Activated naive CD4-positive, alpha-beta T cell treated with anti-CD3 and anti-CD28 coated beads, Interleukin-2, amount 50 U/mL, for 24 hours (primary cell): ENCODE results near the gene ODF4.
"Not testable (repeated sequence)": the region's sequence is repeated elsewhere in the genome, so short reads cannot be mapped to it uniquely, and the experiment has no call there.

Experiments
- H3K27ac Mint-ChIP-seq: one replicate; pipeline ENCODE4 v1.8.0; 2021; ENCODE audit warnings: mild to moderate bottlenecking, mixed read lengths
- H3K27me3 Mint-ChIP-seq: one replicate; pipeline ENCODE4 v1.8.0; 2021; ENCODE audit warnings: mixed read lengths
- H3K36me3 Mint-ChIP-seq: one replicate; pipeline ENCODE4 v1.8.0; 2021; ENCODE audit warnings: mixed read lengths
- H3K4me1 Mint-ChIP-seq: one replicate; pipeline ENCODE4 v1.8.0; 2021; ENCODE audit warnings: mixed read lengths
- H3K4me3 Mint-ChIP-seq: one replicate; pipeline ENCODE4 v1.8.0; 2021; ENCODE audit warnings: mild to moderate bottlenecking, mixed read lengths
- H3K9me3 Mint-ChIP-seq: one replicate; pipeline ENCODE4 v1.8.0; 2021; ENCODE audit warnings: mixed read lengths

Gene ODF4

DNA sequence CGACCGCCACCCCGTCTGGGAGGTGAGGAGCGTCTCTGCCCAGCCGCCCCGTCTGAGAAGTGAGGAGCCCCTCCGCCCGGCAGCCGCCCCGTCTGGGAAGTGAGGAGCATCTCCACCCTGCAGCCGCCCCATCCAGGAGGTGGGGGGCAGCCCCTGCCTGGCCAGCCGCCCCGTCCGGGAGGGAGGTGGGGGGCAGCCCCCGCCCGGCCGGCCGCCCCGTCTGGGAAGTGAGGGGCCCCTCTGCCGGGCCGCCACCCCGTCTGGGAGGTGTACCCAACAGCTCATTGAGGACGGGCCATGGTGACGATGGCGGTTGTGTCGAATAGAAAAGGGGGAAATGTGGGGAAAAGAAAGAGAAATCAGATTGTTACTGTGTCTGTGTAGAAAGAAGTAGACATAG lies 34.2 kb downstream of the ODF4 start:
- H3K27me3 Mint-ChIP-seq, H3K4me3 Mint-ChIP-seq, H3K27ac Mint-ChIP-seq, H3K9me3 Mint-ChIP-seq: not testable (repeated sequence)
- peaks cover 45% of the 10 kb centered on the region for H3K4me1 Mint-ChIP-seq
- H3K36me3 Mint-ChIP-seq = peaks cover 15% of the 10 kb centered on the region

DNA sequence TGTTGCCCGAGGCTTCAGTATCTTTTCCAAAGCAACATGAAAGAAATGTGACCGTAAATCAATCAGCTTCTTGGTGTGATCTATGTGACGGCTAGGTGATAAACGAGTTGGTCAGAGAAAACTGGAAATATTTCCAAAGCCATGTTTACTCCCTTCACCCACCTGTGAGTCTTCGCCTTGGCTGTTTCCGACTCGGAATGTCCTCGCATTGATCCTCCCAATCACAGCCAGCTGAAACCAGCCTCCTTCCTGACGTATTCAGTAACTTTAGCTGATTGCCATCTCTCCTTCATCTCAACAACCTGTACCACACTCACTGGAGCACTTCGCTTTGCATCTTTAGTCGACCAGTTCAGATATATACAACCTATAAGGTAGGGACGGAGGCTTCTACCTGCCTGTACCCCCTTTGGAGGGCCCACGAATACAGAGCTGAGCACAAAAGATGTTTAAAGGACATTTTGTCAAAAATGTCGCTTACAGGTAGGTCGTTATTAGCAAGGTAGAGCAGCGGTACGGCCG lies 36.2 kb downstream of the ODF4 start:
- H3K27me3 Mint-ChIP-seq = no peaks in the 10 kb centered on the region
- peaks cover 14% of the 10 kb centered on the region for H3K36me3 Mint-ChIP-seq
- peak overlapping the region; percentile 67 for H3K27ac Mint-ChIP-seq
- peak overlapping the region; percentile 100 for H3K4me3 Mint-ChIP-seq
- no peaks in the 10 kb centered on the region for H3K9me3 Mint-ChIP-seq
- H3K4me1 Mint-ChIP-seq = peaks cover 56% of the 10 kb centered on the region

DNA sequence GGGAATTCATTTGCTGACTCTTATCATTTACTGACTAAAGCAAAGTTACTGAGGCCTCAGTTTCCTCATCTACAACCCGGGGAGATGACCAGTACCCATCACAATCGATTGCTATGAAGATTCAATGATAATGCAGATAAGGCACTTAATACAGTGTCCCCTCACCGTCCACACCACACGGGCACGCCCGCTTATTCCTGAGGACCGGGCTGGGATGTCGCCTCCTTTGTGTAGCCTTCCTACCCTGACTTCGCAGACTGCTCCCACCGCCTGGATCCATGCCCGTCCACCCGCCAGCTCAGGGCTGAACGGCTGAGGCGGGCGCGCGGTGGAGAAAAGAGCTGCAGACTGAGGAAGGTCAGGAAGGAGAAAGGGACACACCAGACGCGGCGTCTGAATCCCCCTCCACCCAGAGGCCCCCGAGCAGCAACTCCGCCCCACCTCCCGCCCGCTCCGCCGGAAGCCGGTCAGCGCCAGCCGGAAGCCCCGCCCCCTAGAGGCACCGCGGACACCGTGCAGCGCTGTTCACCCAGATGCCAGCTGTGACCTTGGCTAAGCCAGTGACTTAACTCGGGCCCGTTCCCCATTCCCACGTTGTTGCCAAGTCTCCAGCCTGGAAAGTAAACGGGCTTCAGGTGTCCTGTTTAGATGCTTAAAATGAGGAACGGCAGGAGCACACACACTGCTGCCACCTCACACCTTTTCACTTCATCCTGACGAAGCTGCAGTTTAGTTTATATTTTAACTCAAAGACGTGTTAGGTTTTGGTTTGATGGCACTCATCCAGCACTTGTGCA lies 36.8 kb downstream of the ODF4 start, which contains the start of gene KRABD2:
TSS of gene KRABD2 (minus strand) at position 434 of the 797 bp plus-strand sequence.
- Mint-ChIP-seq H3K4me1 (peaks cover 62% of the 10 kb centered on the region), H3K36me3 (peaks cover 20% of the 10 kb centered on the region), H3K9me3 (no peaks in the 10 kb centered on the region), H3K27me3 (no peaks in the 10 kb centered on the region), H3K4me3 (peak within 1 kb of the TSS; percentile 100), H3K27ac (peak within 1 kb of the TSS; percentile 77)

DNA sequence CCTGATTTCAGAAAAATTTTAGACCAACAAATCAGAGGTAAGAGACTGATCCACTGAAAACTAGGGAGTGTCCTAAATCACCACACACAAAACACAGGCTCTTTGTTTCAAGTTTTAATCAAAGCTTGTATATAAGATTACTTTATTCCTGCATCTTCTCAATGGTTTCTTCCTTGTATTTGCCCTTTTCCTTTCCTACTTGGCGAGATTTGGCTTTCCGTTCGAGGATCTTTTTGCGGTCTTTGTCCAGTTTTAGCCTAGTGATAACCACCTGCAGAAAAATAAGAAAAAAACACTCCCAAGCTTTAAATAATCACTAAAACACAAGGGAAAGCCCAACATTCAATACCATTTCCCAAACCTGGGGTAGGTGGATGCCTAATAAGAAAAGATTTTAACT lies 37.8 kb downstream of the ODF4 start:
- peak overlapping the region; percentile 77 for H3K27ac Mint-ChIP-seq
- H3K4me3 Mint-ChIP-seq = peak overlapping the region; percentile 100
- H3K27me3 Mint-ChIP-seq = no peaks in the 10 kb centered on the region
- H3K9me3 Mint-ChIP-seq = no peaks in the 10 kb centered on the region
- H3K36me3 Mint-ChIP-seq = peaks cover 24% of the 10 kb centered on the region
- peaks cover 58% of the 10 kb centered on the region for H3K4me1 Mint-ChIP-seq

DNA sequence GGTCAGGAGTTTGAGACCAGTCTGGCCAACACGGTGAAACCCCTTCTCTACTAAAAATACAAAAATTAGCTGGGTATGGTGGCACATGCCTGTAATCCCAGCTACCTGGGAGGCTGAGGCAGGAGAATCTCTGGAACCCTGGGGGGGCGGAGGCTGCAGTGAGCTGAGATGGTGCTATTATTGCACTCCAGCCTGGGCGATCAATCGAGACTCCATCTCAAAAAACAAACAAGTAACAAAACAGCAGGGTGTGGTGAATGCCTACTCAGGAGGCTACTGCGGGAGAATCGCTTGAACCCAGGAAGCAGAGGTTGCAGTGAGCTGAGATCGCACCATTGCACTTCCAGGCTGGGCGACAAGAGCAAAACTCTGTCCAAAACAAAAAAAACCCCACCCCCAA lies 38.5 kb downstream of the ODF4 start:
- peak overlapping the region; percentile 100 for H3K4me3 Mint-ChIP-seq
- not testable (repeated sequence) for H3K27me3 Mint-ChIP-seq, H3K9me3 Mint-ChIP-seq
- peaks cover 31% of the 10 kb centered on the region for H3K36me3 Mint-ChIP-seq
- peak overlapping the region; percentile 62 for H3K27ac Mint-ChIP-seq
- peaks cover 58% of the 10 kb centered on the region for H3K4me1 Mint-ChIP-seq

DNA sequence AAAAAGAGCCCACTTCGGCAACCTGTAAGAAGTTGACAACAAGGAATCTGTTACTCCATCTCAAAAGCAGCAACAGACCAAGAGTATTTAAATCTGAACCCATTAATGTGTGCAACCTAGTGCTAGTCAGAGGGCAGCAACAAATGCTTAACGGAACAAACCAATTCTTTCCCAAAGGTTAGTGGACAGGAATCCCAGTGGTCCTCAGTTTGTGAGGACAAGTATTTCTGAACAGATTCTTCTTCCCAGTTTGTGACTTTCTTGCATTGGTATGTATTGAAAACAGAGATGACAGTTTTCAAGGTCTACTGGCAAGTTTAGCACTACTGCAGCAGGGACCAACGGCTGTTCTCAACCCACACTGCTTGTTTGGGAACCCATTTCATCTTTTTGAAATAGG lies 40.4 kb downstream of the ODF4 start:
- Mint-ChIP-seq H3K27ac (peak overlapping the region; percentile 52), H3K36me3 (peaks cover 31% of the 10 kb centered on the region), H3K4me1 (peaks cover 63% of the 10 kb centered on the region), H3K27me3 (no peaks in the 10 kb centered on the region), H3K4me3 (peak overlapping the region; percentile 100), H3K9me3 (no peaks in the 10 kb centered on the region)

DNA sequence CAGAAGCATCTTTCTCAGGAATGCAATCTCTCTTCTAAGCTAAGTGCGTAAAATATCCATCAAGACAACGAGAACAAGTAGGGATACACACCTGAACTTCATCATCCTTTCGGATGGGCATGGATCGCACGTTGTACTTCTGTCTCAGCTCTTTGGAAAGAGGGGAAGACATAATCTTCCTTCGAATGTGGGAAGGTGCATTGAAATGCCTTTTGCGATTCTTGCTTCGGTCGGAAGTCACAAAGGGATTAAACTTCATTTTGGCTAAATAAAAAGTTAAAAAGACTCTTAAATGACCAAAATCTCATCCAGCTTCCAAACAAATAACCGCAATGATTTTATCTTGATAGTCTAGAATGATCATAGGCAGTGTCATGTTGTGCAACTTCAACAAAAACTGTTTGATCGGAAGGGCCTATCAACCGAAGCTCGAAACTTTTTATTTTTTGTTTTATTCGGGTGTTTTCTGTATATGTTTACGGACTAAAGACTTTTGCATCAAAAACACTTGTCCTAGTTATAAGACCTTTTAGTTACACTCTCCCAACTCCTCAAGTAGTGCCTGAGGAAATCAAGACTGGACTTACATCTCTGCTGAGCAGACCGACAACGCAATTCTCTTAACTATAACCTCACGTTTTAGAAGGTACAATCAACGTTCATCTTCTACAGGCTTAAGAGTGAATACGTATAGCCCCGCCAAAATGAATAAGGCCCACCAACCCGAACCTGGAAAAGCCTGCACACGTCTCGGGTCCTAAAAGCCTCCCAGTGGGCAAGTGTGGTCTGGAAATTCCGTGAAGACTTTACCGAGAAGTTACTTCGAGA lies 42.6 kb downstream of the ODF4 start:
- peaks cover 30% of the 10 kb centered on the region for H3K36me3 Mint-ChIP-seq
- no peaks in the 10 kb centered on the region for H3K9me3 Mint-ChIP-seq
- H3K4me3 Mint-ChIP-seq = peak overlapping the region; percentile 100
- H3K27ac Mint-ChIP-seq = peak overlapping the region; percentile 98
- H3K27me3 Mint-ChIP-seq = no peaks in the 10 kb centered on the region
- peaks cover 54% of the 10 kb centered on the region for H3K4me1 Mint-ChIP-seq

DNA sequence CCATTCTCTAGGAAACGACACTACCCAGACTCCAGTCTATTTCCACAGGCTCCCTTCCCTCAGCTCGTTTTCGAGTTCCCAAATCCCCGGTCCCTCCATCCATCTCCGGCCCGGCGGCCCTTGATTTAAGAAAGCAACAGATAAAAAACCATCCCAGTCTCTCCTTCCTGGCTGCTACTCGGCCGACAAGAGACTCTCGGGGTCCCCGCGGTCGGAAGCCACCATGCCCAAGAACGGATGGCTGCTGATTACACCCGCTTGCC lies 43.2 kb downstream of the ODF4 start:
- H3K27ac Mint-ChIP-seq = peak overlapping the region; percentile 98
- H3K36me3 Mint-ChIP-seq = peaks cover 27% of the 10 kb centered on the region
- no peaks in the 10 kb centered on the region for H3K27me3 Mint-ChIP-seq
- peak overlapping the region; percentile 100 for H3K4me3 Mint-ChIP-seq
- peaks cover 48% of the 10 kb centered on the region for H3K4me1 Mint-ChIP-seq
- no peaks in the 10 kb centered on the region for H3K9me3 Mint-ChIP-seq

DNA sequence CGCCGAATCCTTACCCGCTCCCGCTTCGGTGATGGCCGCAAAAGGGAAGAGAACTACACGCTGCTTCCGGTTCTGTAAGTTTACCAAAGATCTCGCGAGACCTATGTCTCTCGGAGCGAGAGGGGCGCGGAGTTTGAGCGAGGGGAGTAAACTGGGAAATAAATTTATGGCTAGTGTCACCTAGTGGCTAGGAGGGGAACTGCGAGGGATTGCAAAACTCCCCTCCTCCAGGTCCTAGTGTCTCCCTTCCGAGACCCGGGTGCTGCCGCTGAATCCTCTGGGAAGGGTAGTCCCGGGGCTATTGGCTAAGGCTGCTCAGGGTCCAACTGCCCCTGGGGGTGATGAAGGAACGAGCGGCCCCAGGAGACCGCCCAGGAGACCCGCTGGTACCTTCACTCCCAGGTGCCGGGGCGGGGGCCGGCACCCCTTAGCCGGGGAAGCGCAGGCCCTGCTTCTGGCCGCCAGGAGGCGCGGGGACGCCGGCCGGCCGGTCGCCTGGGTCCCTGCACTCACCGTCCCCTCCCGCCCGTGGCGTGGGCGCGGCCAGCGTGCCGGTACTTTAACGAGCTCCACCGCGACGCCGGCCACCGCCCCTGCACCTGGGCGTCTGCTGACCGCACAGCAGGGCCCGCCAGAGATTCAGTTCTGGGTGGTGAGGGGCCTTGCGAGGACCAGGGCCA lies 43.6 kb downstream of the ODF4 start, which contains the start of gene RPL26:
TSS of gene RPL26 (minus strand) at position 51 of the 680 bp plus-strand sequence. CDS start 883 bp downstream, outside the sequence.
- peak within 1 kb of the TSS; percentile 98 for H3K27ac Mint-ChIP-seq
- peaks cover 46% of the 10 kb centered on the region for H3K4me1 Mint-ChIP-seq
- peaks cover 27% of the 10 kb centered on the region for H3K36me3 Mint-ChIP-seq
- H3K27me3 Mint-ChIP-seq = no peaks in the 10 kb centered on the region
- peak within 1 kb of the TSS; percentile 100 for H3K4me3 Mint-ChIP-seq
- H3K9me3 Mint-ChIP-seq = no peaks in the 10 kb centered on the region

DNA sequence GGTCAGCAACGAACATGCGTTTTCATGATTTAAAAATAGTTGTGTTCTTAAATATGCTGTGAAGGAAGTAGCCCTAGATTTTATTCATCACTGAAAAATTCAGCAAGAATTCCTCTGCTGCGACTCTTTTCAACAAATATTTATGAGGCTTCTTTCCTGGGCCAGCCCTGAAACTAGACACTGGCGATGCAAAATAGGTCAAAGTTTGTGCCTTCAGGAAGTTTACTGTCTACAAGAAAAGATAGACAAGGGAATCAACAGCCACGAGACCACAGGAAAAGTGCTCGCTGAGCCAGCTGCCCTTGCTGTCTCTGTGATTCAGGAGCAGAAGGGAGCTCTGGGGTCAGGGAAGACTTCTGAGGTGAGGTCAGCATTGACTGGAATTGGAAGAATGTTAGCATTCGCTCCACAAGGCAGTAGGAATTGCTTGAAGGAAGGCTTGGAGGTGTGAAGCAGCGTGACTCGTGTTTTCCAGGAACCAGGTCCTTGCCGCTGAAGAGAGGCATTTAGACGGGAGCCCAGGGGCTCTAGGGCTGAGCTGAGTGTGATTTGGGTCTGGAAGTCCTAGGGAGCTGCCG lies 45.2 kb downstream of the ODF4 start:
- H3K27me3 Mint-ChIP-seq = no peaks in the 10 kb centered on the region
- H3K9me3 Mint-ChIP-seq = no peaks in the 10 kb centered on the region
- H3K4me3 Mint-ChIP-seq = peak overlapping the region; percentile 100
- peaks cover 34% of the 10 kb centered on the region for H3K4me1 Mint-ChIP-seq
- H3K36me3 Mint-ChIP-seq = peaks cover 21% of the 10 kb centered on the region
- H3K27ac Mint-ChIP-seq = peak overlapping the region; percentile 83

DNA sequence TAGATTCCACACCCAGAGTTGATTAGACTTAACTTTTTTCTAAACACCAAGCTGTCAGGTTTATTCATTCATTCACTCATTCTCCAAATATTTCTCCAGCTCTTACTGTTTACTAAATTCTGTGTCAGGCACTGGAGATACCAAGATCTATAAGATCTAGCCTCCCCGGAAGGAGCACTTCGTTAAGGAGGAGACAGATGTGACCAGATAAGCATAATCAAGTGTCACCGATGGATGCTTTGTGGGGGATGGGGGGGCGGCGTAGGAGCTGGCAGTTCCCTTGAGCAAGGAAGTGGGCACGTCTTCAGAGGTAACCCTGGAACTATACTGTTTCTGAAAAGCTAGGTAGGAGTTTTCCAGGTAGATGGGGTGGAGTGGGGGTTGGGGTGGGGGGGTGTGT lies 47.2 kb downstream of the ODF4 start:
- Mint-ChIP-seq H3K9me3 (no peaks in the 10 kb centered on the region), H3K36me3 (peaks cover 11% of the 10 kb centered on the region), H3K27ac (peak overlapping the region; percentile 56), H3K27me3 (no peaks in the 10 kb centered on the region), H3K4me1 (peaks cover 20% of the 10 kb centered on the region), H3K4me3 (peak overlapping the region; percentile 9)

DNA sequence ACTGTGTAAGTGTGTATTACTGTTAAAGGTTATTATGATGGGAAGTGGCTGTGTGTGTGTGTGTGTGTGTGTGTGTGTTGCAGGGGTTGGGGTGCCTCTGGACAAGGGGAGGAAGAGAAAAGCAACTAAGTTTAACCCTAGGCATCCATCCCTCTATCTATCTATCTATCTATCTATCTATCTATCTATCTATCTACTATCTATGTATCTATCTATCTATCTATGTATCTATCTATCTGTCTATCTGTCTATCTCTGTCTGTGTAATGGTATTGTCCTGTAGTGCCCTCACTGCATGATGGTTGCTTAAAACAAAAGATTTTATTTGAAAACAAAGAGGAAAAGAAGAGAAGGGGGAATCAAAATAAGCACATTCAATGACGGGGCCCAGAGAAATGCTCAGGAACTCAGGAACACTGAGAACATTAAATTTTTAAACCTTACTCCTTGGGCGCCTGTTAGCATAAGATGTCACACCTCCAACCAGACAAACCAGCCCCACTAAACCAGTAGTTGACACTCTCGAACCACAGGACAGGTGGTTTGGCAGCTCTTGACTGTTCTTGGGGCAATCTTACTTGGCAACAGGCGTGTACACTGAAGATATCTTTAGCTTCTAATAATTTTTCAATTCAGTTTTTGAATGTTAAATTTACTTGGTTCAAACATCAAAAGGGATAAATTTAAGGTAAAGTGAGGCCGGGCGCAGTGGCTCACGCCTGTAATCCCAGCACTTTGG lies 48.4 kb downstream of the ODF4 start:
- peaks cover under 1% of the 10 kb centered on the region for H3K36me3 Mint-ChIP-seq
- no peak overlapping the region for H3K4me3 Mint-ChIP-seq
- H3K4me1 Mint-ChIP-seq = peaks cover 20% of the 10 kb centered on the region
- H3K27ac Mint-ChIP-seq = no peak overlapping the region
- no peaks in the 10 kb centered on the region for H3K27me3 Mint-ChIP-seq
- H3K9me3 Mint-ChIP-seq = no peaks in the 10 kb centered on the region

DNA sequence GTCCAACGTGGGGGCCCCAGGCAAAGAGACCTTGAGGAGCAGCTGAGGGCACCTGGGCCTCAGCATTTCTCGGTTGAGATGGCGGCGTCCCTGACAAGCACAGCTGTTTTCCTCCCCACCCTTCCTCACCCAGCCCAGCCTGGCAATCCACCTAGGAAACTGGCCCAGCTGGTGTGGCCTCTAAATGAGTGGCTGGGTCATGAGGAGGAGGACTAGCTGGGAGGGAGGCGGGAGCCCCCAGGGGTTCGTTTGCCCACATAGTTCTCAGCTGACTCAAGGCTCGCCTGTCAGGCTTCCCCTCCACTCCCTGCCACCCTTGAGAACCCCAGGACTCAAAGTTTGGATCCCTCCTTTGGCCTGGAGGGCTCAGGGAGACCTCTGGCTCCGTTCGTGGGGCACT lies 52.1 kb downstream of the ODF4 start:
- H3K36me3 Mint-ChIP-seq = no peaks in the 10 kb centered on the region
- peaks cover 15% of the 10 kb centered on the region for H3K4me1 Mint-ChIP-seq
- no peak overlapping the region for H3K27ac Mint-ChIP-seq
- no peak overlapping the region for H3K4me3 Mint-ChIP-seq
- H3K27me3 Mint-ChIP-seq = no peaks in the 10 kb centered on the region
- H3K9me3 Mint-ChIP-seq = no peaks in the 10 kb centered on the region

DNA sequence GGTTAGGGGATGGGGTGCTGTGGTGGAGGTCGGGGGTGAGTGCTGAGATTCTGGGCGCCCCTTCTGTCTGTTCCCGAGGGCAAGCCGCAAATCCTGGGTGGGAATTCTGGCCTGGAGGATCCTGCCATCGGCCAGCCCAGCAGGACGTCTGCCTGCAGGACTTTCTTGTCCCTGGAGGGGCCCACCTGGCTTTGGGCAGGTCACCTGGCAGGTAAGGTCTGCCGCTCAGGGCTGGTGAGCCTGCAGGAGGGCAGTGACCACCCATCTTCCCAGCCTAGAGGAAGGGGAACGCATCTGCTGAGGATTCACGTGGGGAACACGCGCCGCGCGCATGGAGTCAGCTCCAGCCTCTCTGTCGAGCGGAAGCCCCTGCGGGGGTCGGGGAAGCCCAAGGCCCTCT lies 52.6 kb downstream of the ODF4 start:
- H3K9me3 Mint-ChIP-seq = no peaks in the 10 kb centered on the region
- no peaks in the 10 kb centered on the region for H3K27me3 Mint-ChIP-seq
- H3K4me3 Mint-ChIP-seq = no peak overlapping the region
- H3K36me3 Mint-ChIP-seq = no peaks in the 10 kb centered on the region
- peaks cover 13% of the 10 kb centered on the region for H3K4me1 Mint-ChIP-seq
- no peak overlapping the region for H3K27ac Mint-ChIP-seq
